Right lobe of liver (tissue), 6 donors: Measurements from ENCODE around the gene LRSAM1. TPM values are rescaled to one million over a fixed set of nuclear protein-coding genes. Genes with fewer than 3 reads are reported as not detected.
A peak's percentile ranks its signal among the peaks of the same experiment; 100 is the strongest.

Source experiments
- ATAC-seq, 4 donors: fragments of 200-7000 bp; cut with Tn5 transposase; one replicate each; pipeline ENCODE4 v1.9.1; 2020; ENCODE audit warnings: mild to moderate bottlenecking in 4 of 4, moderate library complexity in 4 of 4
- DNase-seq, 3 donors: peaks; one replicate each; pipeline ENCODE4 v3.0.0-alpha.2; 2020
- H3K27ac ChIP-seq, 3 donors: fragments of 200-600 bp; one replicate each; pipeline ENCODE4 v1.8.0; 2022
- H3K27me3 ChIP-seq, 2 donors: fragments of 200-600 bp; one replicate each; pipeline ENCODE4 v1.8.0; 2022
- H3K36me3 ChIP-seq, 4 donors: fragments of 200-600 bp; sonication (generic) in 1 of 4; one replicate each; pipeline versions ENCODE4 v1.5.1 to v1.8.0; 2017 to 2022; ENCODE audit warnings: control low read depth in 1 of 4
- H3K4me1 ChIP-seq, 4 donors: fragments of 200-600 bp; sonication (generic) in 1 of 4; one replicate each; pipeline versions ENCODE4 v1.5.1 to v1.8.0; 2017 to 2022; ENCODE audit warnings: control low read depth in 1 of 4
- H3K4me3 ChIP-seq, 3 donors: fragments of 200-600 bp; one replicate each; pipeline ENCODE4 v1.8.0; 2022
- H3K9me3 ChIP-seq, 4 donors: fragments of 200-600 bp; sonication (generic) in 1 of 4; one replicate each; pipeline versions ENCODE4 v1.5.1 to v1.8.0; 2017 to 2022; ENCODE audit warnings: control low read depth in 1 of 4
- CTCF ChIP-seq, 4 donors: fragments of 200-600 bp in 3 of 4; fragments of 450-650 bp in 1 of 4; IDR thresholded peaks; one replicate each; pipeline versions ENCODE4 v1.5.1 to v1.8.0; 2016 to 2022; ENCODE audit warnings: antibody characterized with exemption in 4 of 4, mild to moderate bottlenecking in 2 of 4
- POLR2A ChIP-seq: fragments of 450-650 bp; IDR thresholded peaks from one replicate; pipeline ENCODE4 v1.6.1; 2017; ENCODE audit warnings: antibody characterized with exemption, mild to moderate bottlenecking
- WGBS: methylation state at CpG from one replicate; pipeline ENCODE4 v1.1.6; 2018; ENCODE audit warnings: low coverage, low lambda C conversion rate; ENCODE audit not compliant: insufficient coverage; ENCODE audit errors: missing lambda C conversion rate; 5-methylcytosine and 5-hydroxymethylcytosine counted together
- intact Hi-C, 2 donors: fragments of 100-400 bp; cut with DNase I; formaldehyde crosslinking; loops; one replicate each; pipeline versions ENCODE4 v1.11.2 to v1.14.1; 2022
- small RNA-seq, 2 experiments: library from RNA; depleted of rRNA; stranded (forward); fragments of <200 nt; gene quantifications; one replicate each; pipeline ENCODE3, GENCODE V24; 2016
- total RNA-seq, 6 experiments: library from RNA; depleted of rRNA in 2 of 6; stranded (reverse); fragments of >200 nt in 2 of 6; fragmentation: NEBNext Ultra II Directional in 3 of 6; extraction: Animal tissue kit (Norgen Biotek cat#: 25700) in 3 of 6; gene quantifications; one replicate each; pipeline versions ENCODE4 v1.1.0 to v1.2.4, GENCODE V29; 2016 to 2023
- donor health status: DM: no; HTN: yes; CAD: no.
- donor health status: DM: no; HTN: no; CAD: no.
- donor health status: DM: no; HTN: no; CAD: no.
- donor health status: DM: no; HTN: yes; CAD: no.
- donor health status: DM: no; HTN: yes; CAD: no.

Gene LRSAM1
- total RNA-seq, 6 experiments from 2014 or later: 9.4 to 13.3 (median 12.1) TPM

GRCh38 chr9:127549751-127550150 lies 98.4 kb downstream of the LRSAM1 start:
- ATAC-seq: no peak
- no CpG with 5 or more reads among the region's 8 CpGs for WGBS
- Histone ChIP-seq H3K9me3 (no peaks in the 10 kb centered on the region), H3K4me1 (peaks cover 0 to 15% (median 5%) of the 10 kb centered on the region in 4 donors), H3K36me3 (no peaks in the 10 kb centered on the region), H3K4me3 (no peak overlapping the region), H3K27ac (no peak overlapping the region), H3K27me3 (no peaks in the 10 kb centered on the region)
- intact Hi-C loops: no loop called here
- no peak for TF ChIP-seq CTCF (IDR thresholded peaks at IDR 0.05)
- TF ChIP-seq POLR2A: no peak
- DNase-seq: no peak

- Histone ChIP-seq H3K4me1 (peaks cover 0 to 10% (median 4%) of the 10 kb centered on the region in 4 donors), H3K4me3 (no peak overlapping the region), H3K36me3 (no peaks in the 10 kb centered on the region), H3K27me3 (no peaks in the 10 kb centered on the region), H3K9me3 (no peaks in the 10 kb centered on the region), H3K27ac (no peak overlapping the region)
- TF ChIP-seq POLR2A: no peak
- TF ChIP-seq CTCF (IDR thresholded peaks at IDR 0.05): no peak
- DNase-seq (no peak), ATAC-seq (no peak)
- no CpG with 5 or more reads among the region's 1 CpG for WGBS
- intact Hi-C loops: no loop called here
These were observed 99.0 kb downstream of the LRSAM1 start for GRCh38 chr9:127550282-127550681.

GRCh38 chr9:127550751-127551150 lies 99.4 kb downstream of the LRSAM1 start:
- intact Hi-C loops: no loop called here
- Histone ChIP-seq H3K4me1 (peaks cover 0 to 6% (median 1%) of the 10 kb centered on the region in 4 donors), H3K4me3 (no peak overlapping the region), H3K36me3 (no peaks in the 10 kb centered on the region), H3K9me3 (no peaks in the 10 kb centered on the region), H3K27me3 (no peaks in the 10 kb centered on the region), H3K27ac (no peak overlapping the region)
- ATAC-seq (peak in 1 of 4 donors; percentile 33), DNase-seq (no peak)
- 89% methylated on average over 8 of the region's 14 CpGs for WGBS
- TF ChIP-seq POLR2A: no peak
- no peak for TF ChIP-seq CTCF (IDR thresholded peaks at IDR 0.05)

Small RNAs within 50 kb of the gene (small RNA-seq; reads per million reads assigned to genes)
- gene RF00019 (0 reads per million in 2 experiments), gene SNORA65 (466 to 585 reads per million in 2 experiments)

Other genes starting within 250 kb of the LRSAM1 start
- 1 to 10 TPM; 4.4 to 9.7 (median 6.1) TPM for gene GARNL3, start 186.7 kb upstream of the LRSAM1 start, total RNA-seq
- gene SLC2A8, start 54.3 kb upstream of the LRSAM1 start, total RNA-seq: 10 to 100 TPM; 16.2 to 25.0 (median 18.8) TPM
- 1 to 10 TPM; 2.5 to 4.6 (median 3.5) TPM for gene ZNF79, start 27.1 kb upstream of the LRSAM1 start, total RNA-seq
- gene RPL12, start 104 bp upstream of the LRSAM1 start, total RNA-seq: 100 to 1,000 TPM; 271 to 907 (median 364) TPM
- 10 to 100 TPM in 1 of 6 experiments, 1 to 10 TPM in 5; 1.8 to 13.5 (median 4.1) TPM for gene STXBP1, start 160.8 kb downstream of the LRSAM1 start, total RNA-seq